ACHN (cell line): ENCODE results near the gene KCNQ1OT1.

Experiments
- DNase-seq: peaks from one replicate; pipeline ENCODE4 v3.0.0-alpha.2; 2015
- in situ Hi-C: cut with HindIII; loops from 2 replicates; pipeline ENCODE4 v1.10.0; 2017; ENCODE audit warnings: low sequenced_read_pairs, low pct_ligation_motif_present, low pct_unique_long_range_greater_than_20kb

Gene KCNQ1OT1

GRCh38 chr11:2738551-2739431 is 39.0 kb upstream of the KCNQ1OT1 start:
- no peak for DNase-seq
- in situ Hi-C loops, result no loop called here

DNA sequence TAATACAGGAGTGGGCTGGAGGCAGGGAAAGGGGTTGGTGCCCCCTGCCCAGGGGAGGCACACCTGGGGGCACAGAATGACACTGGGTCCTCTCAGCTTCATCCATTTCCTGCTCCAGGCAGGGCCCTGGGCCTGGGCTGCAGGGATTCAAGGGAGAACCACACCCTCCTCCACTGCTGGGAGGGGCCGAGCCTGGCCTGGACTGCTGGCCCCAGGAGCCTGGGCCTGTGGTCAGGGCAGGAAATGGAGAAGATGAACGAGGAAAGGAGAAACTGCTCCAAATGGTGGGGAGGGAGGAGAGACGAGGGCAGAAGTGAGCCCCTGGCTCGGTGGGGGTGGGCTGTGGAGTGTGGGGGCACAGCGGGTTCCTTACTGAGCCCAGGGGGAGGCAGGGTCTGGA is 38.1 kb upstream of the KCNQ1OT1 start:
- in situ Hi-C loops, result no loop called here
- no peak for DNase-seq

GRCh38 chr11:2737226-2737590 is 37.4 kb upstream of the KCNQ1OT1 start:
- no peak for DNase-seq
- in situ Hi-C loops, result no loop called here

GRCh38 chr11:2736577-2737225 is 36.9 kb upstream of the KCNQ1OT1 start:
- DNase-seq, result no peak
- in situ Hi-C loops, result no loop called here

DNA sequence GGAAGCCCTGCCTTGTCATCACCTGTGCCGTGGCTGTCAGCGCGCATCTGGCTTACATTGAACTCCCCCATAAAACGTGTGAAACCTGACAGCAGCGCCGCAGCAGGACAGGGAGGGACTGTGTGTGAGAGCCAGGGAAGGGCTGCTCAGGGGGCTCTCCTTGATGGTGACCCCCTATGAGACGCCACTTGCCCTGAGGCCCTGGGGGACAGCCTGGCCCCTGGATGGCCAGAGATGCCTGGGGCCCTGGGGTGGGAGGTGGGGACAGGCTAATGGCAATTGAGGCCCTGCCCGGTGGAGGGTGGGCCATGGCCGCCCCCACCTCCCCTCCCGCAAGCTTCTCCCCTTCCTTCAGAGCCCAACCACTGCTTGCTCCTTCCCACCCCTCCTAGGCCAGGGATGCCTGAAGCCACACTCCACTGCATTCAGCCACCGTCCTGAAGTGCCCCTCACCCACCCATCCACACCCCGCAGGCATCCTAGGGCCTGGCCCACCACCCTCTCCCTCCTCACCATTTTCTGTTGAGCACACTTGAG is 35.3 kb upstream of the KCNQ1OT1 start:
- DNase-seq, result no peak

DNA sequence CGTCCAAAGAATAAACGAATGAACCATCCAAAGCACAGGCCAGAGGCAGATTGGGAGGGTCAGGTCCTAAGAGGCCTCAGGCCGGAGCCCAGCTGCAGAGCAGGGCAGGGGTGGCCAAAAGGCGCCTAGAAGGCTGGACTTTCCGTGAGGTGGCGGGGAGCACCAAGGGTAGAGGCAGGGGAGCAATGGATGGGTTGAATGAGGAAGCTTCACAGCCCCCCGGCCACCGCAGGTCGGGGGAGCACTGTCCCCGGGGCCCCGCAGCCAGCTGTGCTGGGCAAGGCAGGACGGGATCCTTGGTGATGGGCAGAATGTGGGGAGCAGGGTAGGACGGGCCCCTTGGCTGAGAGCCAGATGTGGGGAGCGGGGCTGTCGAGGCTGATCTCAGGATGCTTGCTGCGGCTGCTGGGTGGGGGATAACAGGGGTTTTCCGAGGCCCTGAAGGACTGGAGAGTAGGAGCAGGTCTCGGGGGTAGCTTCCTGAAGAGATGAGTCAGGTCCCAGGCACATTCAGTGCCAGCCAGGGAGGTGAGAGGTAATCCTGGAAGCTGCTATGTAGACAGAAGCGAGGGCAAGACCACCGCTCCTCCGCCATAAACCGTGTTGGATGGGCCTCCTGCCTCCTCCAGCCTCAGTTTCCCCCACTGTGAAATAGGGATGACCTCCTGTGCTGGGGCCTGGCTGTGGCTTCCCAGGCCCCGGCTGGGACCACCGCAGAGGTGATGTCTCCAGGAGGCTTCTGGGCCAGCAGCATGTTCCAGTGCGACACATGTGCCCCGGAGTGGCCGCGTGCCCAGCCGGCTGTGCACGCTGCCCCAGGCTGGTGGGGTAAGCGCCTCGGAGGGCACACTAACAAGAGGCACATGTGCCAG is 34.6 kb upstream of the KCNQ1OT1 start:
- in situ Hi-C loops, result no loop called here

More for the DNA sequence above, 35.3 kb upstream of the KCNQ1OT1 start:
- in situ Hi-C loops, result no loop called here

DNA sequence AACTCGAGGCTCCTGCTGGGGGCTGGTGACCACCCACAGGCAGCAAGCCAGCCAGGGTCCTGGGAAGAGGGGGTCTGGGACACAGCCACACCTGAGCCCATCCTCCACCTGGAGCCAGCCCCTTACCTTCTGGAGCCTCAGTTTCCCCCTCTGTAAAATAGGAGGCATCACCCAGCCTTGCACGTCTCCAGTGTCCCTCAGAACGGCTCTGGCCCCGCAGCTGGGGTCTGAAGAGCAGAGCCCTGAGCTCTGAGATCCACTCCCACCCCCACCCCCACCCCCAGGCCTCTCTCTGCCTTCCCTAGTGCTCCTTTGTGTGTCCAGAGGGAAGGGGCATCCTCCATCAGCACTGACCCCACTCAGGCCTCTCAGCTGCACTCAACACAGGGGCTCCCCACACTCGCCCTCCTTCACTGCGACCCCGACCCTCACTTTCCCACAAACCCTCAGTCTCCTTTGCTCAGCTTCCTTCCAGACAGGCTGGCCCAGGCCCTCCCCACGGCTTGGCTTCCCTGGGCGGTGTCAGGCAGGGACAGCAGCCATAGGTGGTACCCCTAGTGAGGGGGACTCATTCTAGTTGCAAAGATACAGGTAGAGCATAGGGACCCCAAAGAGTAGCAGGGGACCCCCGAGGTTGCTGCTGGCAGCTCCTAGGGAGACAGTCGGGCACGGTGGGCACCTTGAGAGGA is 33.3 kb upstream of the KCNQ1OT1 start:
- in situ Hi-C loops, result no loop called here
- DNase-seq, result no peak

More for the DNA sequence above, 34.6 kb upstream of the KCNQ1OT1 start:
- no peak for DNase-seq

DNA sequence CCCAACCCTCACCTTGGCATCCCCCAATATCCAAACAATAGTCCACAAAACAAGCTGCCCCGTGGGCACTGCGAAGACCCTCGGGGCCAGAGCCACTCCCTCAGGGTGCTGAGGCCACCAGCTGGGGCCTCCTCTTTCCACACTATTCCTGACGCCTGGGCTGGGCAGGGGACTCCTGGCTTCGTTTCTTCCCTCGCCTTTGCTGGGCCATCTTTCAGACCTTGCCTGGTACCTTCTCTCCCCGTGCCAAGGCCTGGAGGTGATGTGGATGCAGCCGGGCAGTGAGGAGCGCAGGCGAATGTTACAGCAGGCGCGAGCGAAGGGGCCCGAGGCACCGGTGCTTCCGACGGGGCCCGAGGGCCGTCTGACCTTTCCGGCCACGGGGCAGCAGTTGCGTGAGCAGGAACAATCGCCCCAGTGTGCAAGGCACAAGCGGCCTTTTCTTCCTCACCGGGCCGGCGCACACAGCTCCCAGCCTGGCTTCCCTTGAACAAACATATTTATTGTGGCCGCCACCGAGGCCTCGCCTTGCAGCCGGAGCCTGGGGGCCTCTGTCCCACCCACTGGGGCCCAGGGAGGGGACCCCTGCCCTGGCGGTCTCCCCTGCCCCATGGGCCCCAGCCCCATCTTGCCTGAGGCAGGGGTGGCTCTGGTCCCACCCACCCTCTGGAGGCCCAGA is 32.6 kb upstream of the KCNQ1OT1 start:
- in situ Hi-C loops, result no loop called here
- DNase-seq, result no peak

DNA sequence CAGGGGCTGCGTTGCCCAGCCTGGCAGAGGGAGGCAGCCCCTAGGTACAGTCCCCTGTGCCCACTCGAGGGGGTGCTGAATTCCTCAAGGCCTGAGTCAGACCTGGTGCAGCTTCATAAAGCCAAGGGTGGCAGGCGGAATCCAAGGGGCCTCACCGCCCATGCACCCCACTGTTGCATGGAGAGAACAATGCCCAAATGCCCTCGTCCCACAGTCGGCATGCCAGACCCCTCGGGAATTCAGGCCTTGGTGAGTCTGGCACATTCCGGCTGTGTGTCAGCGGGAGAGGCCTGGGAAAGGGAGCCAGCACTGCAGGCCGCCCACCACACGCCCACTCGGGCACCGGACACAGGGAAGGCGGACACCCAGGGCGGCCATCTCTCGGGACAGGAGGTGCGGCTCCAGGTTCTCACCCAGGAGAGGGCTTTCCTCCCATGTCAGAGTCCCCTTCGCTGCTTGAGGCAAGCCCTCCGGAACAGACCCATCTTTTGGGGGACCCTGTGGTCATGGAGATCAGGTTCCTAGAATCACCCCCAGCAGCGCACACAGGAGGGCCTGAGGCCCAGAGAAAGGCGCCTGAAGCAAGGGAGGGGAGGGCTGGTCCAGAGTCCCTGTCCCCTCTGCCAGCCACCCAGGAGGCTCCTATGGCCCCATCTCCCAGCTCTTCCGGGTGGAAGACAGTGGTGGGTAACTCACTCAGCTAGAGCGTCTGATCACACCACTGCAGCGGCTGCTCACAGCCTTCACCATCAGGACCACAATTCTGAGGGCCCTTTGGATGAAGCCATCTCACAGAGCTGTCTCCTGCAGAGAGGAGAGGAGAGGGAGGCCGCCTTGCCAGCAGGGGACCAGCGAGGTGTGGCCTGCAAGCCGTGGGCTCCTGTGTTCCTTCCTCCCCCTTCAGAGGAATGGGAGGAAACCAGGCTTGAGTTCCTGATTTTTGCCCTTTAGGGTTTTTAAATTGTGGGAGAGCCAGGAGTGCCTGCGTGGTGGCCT is 31.6 kb upstream of the KCNQ1OT1 start:
- in situ Hi-C loops, result no loop called here
- no peak for DNase-seq

GRCh38 chr11:2730272-2731129 is 30.7 kb upstream of the KCNQ1OT1 start:
- in situ Hi-C loops, result no loop called here
- DNase-seq, result no peak

- in situ Hi-C loops, result no loop called here
- DNase-seq, result no peak
Measured at GRCh38 chr11:2729841-2730240, 30.0 kb upstream of the KCNQ1OT1 start.

DNA sequence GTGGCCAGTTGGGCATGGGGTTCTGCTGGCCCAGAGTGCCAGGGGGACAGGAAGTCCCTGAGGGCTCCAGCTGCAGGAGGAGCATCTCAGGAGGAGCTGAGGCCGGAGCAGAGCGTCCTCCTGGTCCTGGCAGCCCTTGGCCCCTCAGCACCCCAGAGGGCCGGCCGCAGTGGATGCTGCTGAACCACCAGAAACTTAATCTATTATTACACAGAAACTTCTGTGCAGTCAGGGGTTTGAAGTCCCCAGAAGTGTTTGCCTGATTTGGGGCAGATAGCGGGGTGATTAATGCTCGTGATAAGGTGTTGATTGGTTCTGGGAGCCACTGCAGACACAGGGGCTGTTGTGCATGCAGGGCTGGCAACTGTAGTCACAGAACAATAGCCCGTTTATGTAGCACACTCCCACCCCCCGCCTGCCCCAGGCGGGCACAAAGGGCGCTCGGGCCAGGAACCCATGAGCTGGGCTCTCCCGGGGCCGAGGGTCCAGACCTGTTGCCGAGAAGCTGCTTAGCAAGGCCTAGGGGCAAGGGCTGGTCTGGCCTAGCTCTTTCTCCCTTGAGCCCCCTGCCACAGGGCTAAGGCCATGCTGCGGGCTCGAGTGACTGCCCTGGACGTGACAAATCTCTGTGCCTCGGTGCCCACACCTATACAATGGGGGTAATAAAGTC is 29.0 kb upstream of the KCNQ1OT1 start:
- DNase-seq, result no peak
- in situ Hi-C loops, result no loop called here

DNA sequence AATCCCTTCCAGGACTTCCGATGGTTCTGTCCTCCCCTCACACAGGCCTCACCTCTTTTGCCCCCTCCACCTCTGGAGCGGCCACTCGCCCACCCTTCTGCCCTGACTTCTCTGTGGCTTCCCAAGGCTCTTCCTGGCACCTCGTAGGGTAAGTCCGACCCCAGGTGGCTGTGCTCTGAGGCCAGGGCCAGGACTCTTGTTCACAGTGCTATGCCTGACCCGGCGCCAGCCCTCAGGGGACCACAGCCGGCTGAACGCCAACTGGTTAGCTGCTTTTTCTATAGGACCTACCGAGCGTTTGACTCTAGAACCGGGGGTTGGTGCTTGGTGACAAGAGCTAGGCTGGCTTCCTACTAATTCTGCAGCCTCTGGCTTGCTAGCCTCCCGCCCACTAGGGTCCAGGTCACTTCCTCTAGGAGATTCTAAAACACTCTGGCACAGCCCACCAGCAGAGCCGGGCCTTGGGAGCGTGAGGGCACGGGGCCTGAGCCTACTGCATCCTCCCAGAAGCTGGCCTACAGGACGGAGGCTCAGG is 28.4 kb upstream of the KCNQ1OT1 start:
- no peak for DNase-seq
- in situ Hi-C loops, result no loop called here

- in situ Hi-C loops, result no loop called here
- no peak for DNase-seq
Measured at GRCh38 chr11:2726964-2727363, 27.2 kb upstream of the KCNQ1OT1 start.
